WTC11 (cell line): ENCODE measurements around the gene TKT. TPM values are rescaled to one million over a fixed set of nuclear protein-coding genes. Genes with fewer than 3 reads are reported as not detected.
A peak's percentile ranks its signal among the peaks of the same experiment; 100 is the strongest.

Source experiments
- ATAC-seq: fragments of 200-7000 bp; cut with Tn5 transposase; 2 replicates; pipeline ENCODE4 v1.10.0; 2021; ENCODE audit warnings: mild to moderate bottlenecking, moderate library complexity
- CTCF ChIA-PET: fragments of 300-600 bp; sonication (Branson Sonifier 250); formaldehyde crosslinking; loops from one replicate; lab custom pipeline; 2021; ENCODE audit warnings: antibody characterized with exemption; lab: Charles Lee
- POLR2A ChIA-PET: fragments of 350-600 bp; sonication (Branson Sonifier 250); formaldehyde crosslinking; loops from one replicate; lab custom pipeline; 2021; ENCODE audit warnings: antibody characterized with exemption; lab: Charles Lee
- DNase-seq: peaks from one replicate; pipeline ENCODE4 v3.0.0; 2021; ENCODE audit warnings: low spot score
- H3K27ac Mint-ChIP-seq: 2 replicates; pipeline ENCODE4 v1.8.0; 2021; ENCODE audit warnings: mixed read lengths
- H3K27me3 Mint-ChIP-seq: 2 replicates; pipeline ENCODE4 v1.8.0; 2021; ENCODE audit warnings: low read depth, mild to moderate bottlenecking, moderate library complexity, mixed read lengths
- H3K36me3 Mint-ChIP-seq: 2 replicates; pipeline ENCODE4 v1.8.0; 2021; ENCODE audit warnings: mixed read lengths
- H3K4me1 Mint-ChIP-seq: 2 replicates; pipeline ENCODE4 v1.8.0; 2022; ENCODE audit warnings: mixed read lengths
- H3K4me3 Mint-ChIP-seq: 2 replicates; pipeline ENCODE4 v1.8.0; 2021; ENCODE audit warnings: mild to moderate bottlenecking, moderate library complexity, mixed read lengths
- H3K9me3 Mint-ChIP-seq: 2 replicates; pipeline ENCODE4 v1.8.0; 2021; ENCODE audit warnings: mixed read lengths
- ELF4 ChIP-seq: sonication (generic); formaldehyde crosslinking; IDR thresholded peaks from 2 replicates; pipeline ENCODE4 v1.8.1; 2022; ENCODE audit warnings: low read depth, mild to moderate bottlenecking, moderate library complexity, missing genetic modification reagents
- ESRRA ChIP-seq: sonication (generic); formaldehyde crosslinking; IDR thresholded peaks from 2 replicates; pipeline ENCODE4 v1.8.1; 2022; ENCODE audit warnings: mild to moderate bottlenecking, missing genetic modification reagents, borderline replicate concordance
- FOXJ3 ChIP-seq: sonication (generic); formaldehyde crosslinking; IDR thresholded peaks from 2 replicates; pipeline ENCODE4 v1.9.0; 2021; ENCODE audit warnings: missing genetic modification reagents, mild to moderate bottlenecking, borderline replicate concordance
- HMGXB4 ChIP-seq: sonication (generic); formaldehyde crosslinking; IDR thresholded peaks from 2 replicates; pipeline ENCODE4 v1.8.1; 2023; ENCODE audit warnings: mild to moderate bottlenecking, moderate library complexity, missing genetic modification reagents
- IRF2 ChIP-seq: sonication (generic); formaldehyde crosslinking; IDR thresholded peaks from 2 replicates; pipeline ENCODE4 v1.8.0; 2022; ENCODE audit warnings: low read depth, missing genetic modification reagents, borderline replicate concordance
- JAZF1 ChIP-seq: fragments of 250-450 bp; sonication (Bioruptor Pico); IDR thresholded peaks from 2 replicates; pipeline ENCODE4 v1.9.0; 2021; ENCODE audit warnings: moderate library complexity, mild to moderate bottlenecking, inconsistent platforms
- MXD4 ChIP-seq: fragments of 250-450 bp; sonication (Bioruptor Pico); IDR thresholded peaks from 2 replicates; pipeline ENCODE4 v1.8.0; 2021; ENCODE audit warnings: mild to moderate bottlenecking, moderate library complexity, borderline replicate concordance
- NR2C2 ChIP-seq: sonication (generic); formaldehyde crosslinking; IDR thresholded peaks from 2 replicates; pipeline ENCODE4 v1.8.0; 2022; ENCODE audit warnings: mild to moderate bottlenecking, missing genetic modification reagents
- NR3C1 ChIP-seq: sonication (generic); formaldehyde crosslinking; conservative IDR thresholded peaks from 2 replicates; pipeline ENCODE4 v1.8.1; 2023; ENCODE audit warnings: low read depth, mild to moderate bottlenecking, missing genetic modification reagents
- OVOL2 ChIP-seq: fragments of 250-450 bp; sonication (Bioruptor Pico); IDR thresholded peaks from 2 replicates; pipeline ENCODE4 v1.9.0; 2021; ENCODE audit warnings: mild to moderate bottlenecking, borderline replicate concordance
- PREB ChIP-seq: sonication (generic); formaldehyde crosslinking; IDR thresholded peaks from 2 replicates; pipeline ENCODE4 v1.8.1; 2022; ENCODE audit warnings: mild to moderate bottlenecking, missing genetic modification reagents, moderate library complexity, borderline replicate concordance
- SMAD4 ChIP-seq: sonication (generic); formaldehyde crosslinking; IDR thresholded peaks from 2 replicates; pipeline ENCODE4 v1.8.0; 2022; ENCODE audit warnings: mild to moderate bottlenecking, missing genetic modification reagents
- TEAD1 ChIP-seq: sonication (generic); formaldehyde crosslinking; IDR thresholded peaks from 2 replicates; pipeline ENCODE4 v1.8.0; 2022; ENCODE audit warnings: mild to moderate bottlenecking, missing genetic modification reagents
- TEAD4 ChIP-seq: sonication (generic); formaldehyde crosslinking; IDR thresholded peaks from 2 replicates; pipeline ENCODE4 v1.8.0; 2022; ENCODE audit warnings: mild to moderate bottlenecking, missing genetic modification reagents
- TP53 ChIP-seq: sonication (generic); formaldehyde crosslinking; IDR thresholded peaks from 2 replicates; pipeline ENCODE4 v1.8.1; 2023; ENCODE audit warnings: mild to moderate bottlenecking, missing genetic modification reagents
- USF2 ChIP-seq: sonication (generic); formaldehyde crosslinking; IDR thresholded peaks from 2 replicates; pipeline ENCODE4 v1.8.1; 2023; ENCODE audit warnings: mild to moderate bottlenecking, missing genetic modification reagents, moderate library complexity
- ZNF121 ChIP-seq: sonication (generic); formaldehyde crosslinking; IDR thresholded peaks from 2 replicates; pipeline ENCODE4 v1.8.0; 2023; ENCODE audit warnings: missing genetic modification reagents
- ZNF138 ChIP-seq: sonication (generic); formaldehyde crosslinking; conservative IDR thresholded peaks from 2 replicates; pipeline ENCODE4 v1.8.1; 2022; ENCODE audit warnings: mild to moderate bottlenecking, moderate library complexity, missing genetic modification reagents
- ZNF281 ChIP-seq: sonication (generic); formaldehyde crosslinking; IDR thresholded peaks from 2 replicates; pipeline ENCODE4 v1.8.0; 2023; ENCODE audit warnings: mild to moderate bottlenecking, missing genetic modification reagents
- ZNF425 ChIP-seq: fragments of 250-450 bp; sonication (Bioruptor Pico); conservative IDR thresholded peaks from 2 replicates; pipeline ENCODE4 v1.9.0; 2021; ENCODE audit warnings: mild to moderate bottlenecking
- total RNA-seq: library from RNA; stranded (reverse); gene quantifications from 3 replicates; pipeline ENCODE4 v1.2.3, GENCODE V29; 2021

TKT gene
- total RNA-seq, 1 experiment from 2014 or later, result 1,040 TPM

- H3K4me3 Mint-ChIP-seq, result peak overlapping the region; percentile 85
- H3K36me3 Mint-ChIP-seq, result peaks cover 18% of the 10 kb centered on the region
- peaks cover 73% of the 10 kb centered on the region for H3K4me1 Mint-ChIP-seq
- no peak for ATAC-seq
- TF ChIP-seq NR3C1 (CRISPR knock-in tag), result no peak
- TF ChIP-seq TP53 (CRISPR knock-in tag), result no peak
- no peak for TF ChIP-seq SMAD4 (CRISPR knock-in tag)
- TF ChIP-seq ZNF121 (CRISPR knock-in tag), result peak; percentile 90
- peak overlapping the region; percentile 100 for H3K27ac Mint-ChIP-seq
- DNase-seq, result no peak
- no peaks in the 10 kb centered on the region for H3K9me3 Mint-ChIP-seq
- H3K27me3 Mint-ChIP-seq, result no peaks in the 10 kb centered on the region
- ChIA-PET POLR2A (interaction anchor here (0.6 kb wide), 1 partner anchor 9 kb away, joined by 3 read pairs; no protein-coding TSS in a partner anchor), CTCF (interaction anchor here (1.2 to 1.8 kb wide), 5 partner anchors 8 to 100 kb away, joined by 3 to 5 read pairs (median 5); no protein-coding TSS in a partner anchor)
Measured at GRCh38 chr3:53250881-53251605, 4.8 kb downstream of the TKT start.

- ATAC-seq (no peak), DNase-seq (no peak)
- CTCF ChIA-PET, result no interaction called here
- H3K9me3 Mint-ChIP-seq, result no peaks in the 10 kb centered on the region
- H3K4me3 Mint-ChIP-seq, result peak overlapping the region; percentile 40
- POLR2A ChIA-PET, result interaction anchor here (0.6 kb wide), 1 partner anchor 9 kb away, joined by 3 read pairs; no protein-coding TSS in a partner anchor
- H3K36me3 Mint-ChIP-seq, result peaks cover 19% of the 10 kb centered on the region
- peak overlapping the region; percentile 100 for H3K27ac Mint-ChIP-seq
- H3K27me3 Mint-ChIP-seq, result no peaks in the 10 kb centered on the region
- peaks cover 79% of the 10 kb centered on the region for H3K4me1 Mint-ChIP-seq
- TF ChIP-seq ZNF121 (CRISPR knock-in tag) (no peak), ESRRA (CRISPR knock-in tag) (no peak), MXD4 (CRISPR knock-in tag) (no peak), HMGXB4 (CRISPR knock-in tag) (no peak), ZNF138 (no peak), ZNF425 (CRISPR knock-in tag) (no peak), FOXJ3 (CRISPR knock-in tag) (no peak), OVOL2 (CRISPR knock-in tag) (no peak), IRF2 (no peak), NR2C2 (CRISPR knock-in tag) (no peak), JAZF1 (no peak), TEAD1 (CRISPR knock-in tag) (no peak), TEAD4 (CRISPR knock-in tag) (no peak), ZNF281 (CRISPR knock-in tag) (no peak), ELF4 (CRISPR knock-in tag) (no peak), USF2 (CRISPR knock-in tag) (no peak), PREB (CRISPR knock-in tag) (no peak)
Measured at GRCh38 chr3:53250453-53250852, 5.4 kb downstream of the TKT start.
